OCI-LY1 (cell line): Measurements from ENCODE around the gene CAMK2A.

Experiments used
- H2AFZ ChIP-seq: fragments of 200-600 bp; sonication (generic), shearing (Covaris generic); 2 replicates; pipeline ENCODE4 v1.6.0; 2014; ENCODE audit warnings: antibody characterized with exemption, mild to moderate bottlenecking, low read length
- H3F3A ChIP-seq: fragments of 200-600 bp; sonication (generic), shearing (Covaris generic); 2 replicates; pipeline ENCODE4 v1.6.0; 2014; ENCODE audit warnings: mild to moderate bottlenecking, antibody characterized with exemption, low read length, moderate library complexity; ENCODE audit not compliant: insufficient read depth
- H3K27ac ChIP-seq: fragments of 200-600 bp; sonication (generic); 2 replicates; pipeline ENCODE4 v1.5.1; 2014; ENCODE audit warnings: low read length, mixed run types, mild to moderate bottlenecking, low read depth; ENCODE audit not compliant: poor library complexity, severe bottlenecking
- H3K27me3 ChIP-seq: fragments of 200-600 bp; sonication (generic); 2 replicates; pipeline ENCODE4 v1.6.0; 2014; ENCODE audit warnings: antibody characterized with exemption, mild to moderate bottlenecking, low read length, moderate library complexity; ENCODE audit not compliant: insufficient read depth
- H3K36me3 ChIP-seq: fragments of 200-600 bp; sonication (generic); 2 replicates; pipeline ENCODE4 v1.6.1; 2014; ENCODE audit warnings: mild to moderate bottlenecking, antibody characterized with exemption, low read length, moderate library complexity, mixed read lengths; ENCODE audit not compliant: insufficient read depth
- H3K4me1 ChIP-seq: fragments of 200-600 bp; sonication (generic); 2 replicates; pipeline ENCODE4 v1.5.1; 2014; ENCODE audit warnings: mild to moderate bottlenecking, low read length, moderate library complexity; ENCODE audit not compliant: insufficient read depth, severe bottlenecking
- H3K4me2 ChIP-seq: fragments of 200-600 bp; sonication (generic), shearing (Covaris generic); 2 replicates; pipeline ENCODE4 v1.6.1; 2014; ENCODE audit warnings: low read length
- H3K4me3 ChIP-seq: fragments of 200-600 bp; sonication (generic); 2 replicates; pipeline ENCODE4 v1.5.1; 2014; ENCODE audit warnings: low read length, low read depth, mild to moderate bottlenecking, mixed read lengths; ENCODE audit not compliant: poor library complexity, severe bottlenecking
- H3K79me2 ChIP-seq: fragments of 200-600 bp; shearing (Covaris generic); 2 replicates; pipeline ENCODE4 v1.6.1; 2016; ENCODE audit warnings: mixed run types, low read length, mixed read lengths; ENCODE audit not compliant: insufficient read depth
- H3K9ac ChIP-seq: fragments of 200-600 bp; sonication (generic), shearing (Covaris generic); 2 replicates; pipeline ENCODE4 v1.6.1; 2014; ENCODE audit warnings: mild to moderate bottlenecking, low read length, mixed read lengths
- H3K9me2 ChIP-seq: fragments of 200-600 bp; sonication (generic), shearing (Covaris generic); 2 replicates; pipeline ENCODE4 v1.6.1; 2014; ENCODE audit warnings: low read depth, mild to moderate bottlenecking, low read length, mixed read lengths
- H3K9me3 ChIP-seq: fragments of 200-600 bp; shearing (Covaris generic); 2 replicates; pipeline ENCODE4 v1.6.1; 2014; ENCODE audit warnings: low read length, mixed read lengths
- H4K20me1 ChIP-seq: fragments of 200-600 bp; sonication (generic), shearing (Covaris generic); 2 replicates; pipeline ENCODE4 v1.6.0; 2016; ENCODE audit warnings: mild to moderate bottlenecking, low read length; ENCODE audit not compliant: insufficient read depth
- EZH2 ChIP-seq: fragments of 200-600 bp; sonication (generic), shearing (Covaris generic); IDR thresholded peaks from 2 replicates; pipeline ENCODE4 v1.8.0; 2017; ENCODE audit warnings: borderline replicate concordance, mixed run types, mild to moderate bottlenecking, antibody characterized with exemption, low read length, moderate library complexity, mixed read lengths
- TF ChIP-seq, protein P1 (sequence below): fragments of 200-600 bp; sonication (generic), shearing (Covaris generic); IDR thresholded peaks from 2 replicates; pipeline ENCODE4 v1.5.1; 2017; ENCODE audit warnings: mild to moderate bottlenecking, antibody characterized with exemption, low read length, moderate library complexity, mixed read lengths

Gene CAMK2A

GRCh38 chr5:150309101-150309885 lies 19.7 kb upstream of the CAMK2A start:
- Histone ChIP-seq H3K9ac (no peak overlapping the region), H2AFZ (no peak overlapping the region), H3K9me2 (no peaks in the 10 kb centered on the region), H3K4me3 (no peak overlapping the region), H3K4me2 (no peak overlapping the region), H3K9me3 (no peaks in the 10 kb centered on the region), H3K27ac (no peak overlapping the region), H4K20me1 (no peaks in the 10 kb centered on the region), H3F3A (no peaks in the 10 kb centered on the region), H3K4me1 (no peaks in the 10 kb centered on the region), H3K36me3 (no peaks in the 10 kb centered on the region), H3K79me2 (no peaks in the 10 kb centered on the region), H3K27me3 (no peaks in the 10 kb centered on the region; the same call in 1 of the 2 replicates)
- TF ChIP-seq EZH2: no peak
- TF ChIP-seq, protein P1, sequence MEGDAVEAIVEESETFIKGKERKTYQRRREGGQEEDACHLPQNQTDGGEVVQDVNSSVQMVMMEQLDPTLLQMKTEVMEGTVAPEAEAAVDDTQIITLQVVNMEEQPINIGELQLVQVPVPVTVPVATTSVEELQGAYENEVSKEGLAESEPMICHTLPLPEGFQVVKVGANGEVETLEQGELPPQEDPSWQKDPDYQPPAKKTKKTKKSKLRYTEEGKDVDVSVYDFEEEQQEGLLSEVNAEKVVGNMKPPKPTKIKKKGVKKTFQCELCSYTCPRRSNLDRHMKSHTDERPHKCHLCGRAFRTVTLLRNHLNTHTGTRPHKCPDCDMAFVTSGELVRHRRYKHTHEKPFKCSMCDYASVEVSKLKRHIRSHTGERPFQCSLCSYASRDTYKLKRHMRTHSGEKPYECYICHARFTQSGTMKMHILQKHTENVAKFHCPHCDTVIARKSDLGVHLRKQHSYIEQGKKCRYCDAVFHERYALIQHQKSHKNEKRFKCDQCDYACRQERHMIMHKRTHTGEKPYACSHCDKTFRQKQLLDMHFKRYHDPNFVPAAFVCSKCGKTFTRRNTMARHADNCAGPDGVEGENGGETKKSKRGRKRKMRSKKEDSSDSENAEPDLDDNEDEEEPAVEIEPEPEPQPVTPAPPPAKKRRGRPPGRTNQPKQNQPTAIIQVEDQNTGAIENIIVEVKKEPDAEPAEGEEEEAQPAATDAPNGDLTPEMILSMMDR: no peak

DNA sequence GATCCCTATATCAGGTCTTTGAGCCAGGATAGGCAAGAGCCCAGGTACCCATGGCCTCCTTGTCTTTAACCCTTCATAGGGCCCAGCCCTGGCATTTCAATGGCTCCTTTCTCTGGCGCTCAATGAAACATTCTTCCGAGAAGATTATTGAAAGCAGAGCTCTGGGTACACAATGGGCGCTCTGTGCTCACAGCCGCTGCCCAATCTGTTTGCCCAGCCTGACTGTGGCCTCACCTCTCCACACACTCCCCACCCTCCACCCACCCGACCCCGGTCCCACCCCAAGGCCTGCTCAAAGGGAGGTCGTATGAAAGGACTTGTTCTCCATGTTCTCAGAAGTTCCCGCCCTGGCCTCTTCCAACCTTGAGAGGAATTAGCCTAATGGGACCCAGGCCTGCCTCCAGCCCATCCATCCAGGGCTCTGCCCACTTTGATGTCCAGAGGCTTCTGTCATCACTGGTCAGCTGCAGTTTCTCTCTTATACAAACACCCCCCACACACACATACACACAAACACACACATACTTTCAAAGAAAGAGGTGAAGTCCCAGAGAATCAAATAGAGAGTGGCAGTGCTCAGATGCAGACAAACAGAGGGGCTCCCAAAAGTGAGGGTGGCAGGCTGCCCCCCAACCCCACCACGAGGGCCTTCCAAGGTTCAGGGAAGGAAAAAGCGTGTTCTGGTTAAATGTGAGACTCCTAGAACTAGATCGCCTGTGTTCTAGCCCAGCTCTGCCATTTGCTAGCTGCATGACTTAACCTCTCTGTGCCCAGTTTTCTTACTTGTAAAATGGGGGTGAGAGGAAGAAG lies 18.2 kb upstream of the CAMK2A start:
- H3K9ac ChIP-seq: no peak overlapping the region
- H4K20me1 ChIP-seq: no peaks in the 10 kb centered on the region
- H3K79me2 ChIP-seq: no peaks in the 10 kb centered on the region
- H3K9me2 ChIP-seq: no peaks in the 10 kb centered on the region
- H3K27ac ChIP-seq: no peak overlapping the region
- no peaks in the 10 kb centered on the region for H3K36me3 ChIP-seq
- no peak overlapping the region for H3K4me3 ChIP-seq
- no peaks in the 10 kb centered on the region; the same call in 1 of the 2 replicates for H3K27me3 ChIP-seq
- H3K4me1 ChIP-seq: no peaks in the 10 kb centered on the region
- TF ChIP-seq EZH2: no peak
- TF ChIP-seq, protein P1: no peak
- no peaks in the 10 kb centered on the region for H3F3A ChIP-seq
- no peak overlapping the region for H2AFZ ChIP-seq
- H3K9me3 ChIP-seq: no peaks in the 10 kb centered on the region
- no peak overlapping the region for H3K4me2 ChIP-seq

- H3K4me2 ChIP-seq: no peak overlapping the region
- TF ChIP-seq, protein P1: no peak
- no peaks in the 10 kb centered on the region for H3K9me3 ChIP-seq
- H3K4me1 ChIP-seq: no peaks in the 10 kb centered on the region
- no peak overlapping the region for H2AFZ ChIP-seq
- no peaks in the 10 kb centered on the region for H3K9me2 ChIP-seq
- no peaks in the 10 kb centered on the region; the same call in 1 of the 2 replicates for H3K27me3 ChIP-seq
- H3F3A ChIP-seq: no peaks in the 10 kb centered on the region
- H4K20me1 ChIP-seq: no peaks in the 10 kb centered on the region
- no peaks in the 10 kb centered on the region for H3K79me2 ChIP-seq
- H3K4me3 ChIP-seq: no peak overlapping the region
- H3K9ac ChIP-seq: no peak overlapping the region
- H3K36me3 ChIP-seq: no peaks in the 10 kb centered on the region
- no peak overlapping the region for H3K27ac ChIP-seq
These were observed 17.2 kb upstream of the CAMK2A start for GRCh38 chr5:150306775-150307174.
